OCI-LY1 (cell line): ENCODE results near the gene ADH1A.

Experiments
- H2AFZ ChIP-seq: fragments of 200-600 bp; sonication (generic), shearing (Covaris generic); 2 replicates; pipeline ENCODE4 v1.6.0; 2014; ENCODE audit warnings: antibody characterized with exemption, mild to moderate bottlenecking, low read length
- H3F3A ChIP-seq: fragments of 200-600 bp; sonication (generic), shearing (Covaris generic); 2 replicates; pipeline ENCODE4 v1.6.0; 2014; ENCODE audit warnings: mild to moderate bottlenecking, antibody characterized with exemption, low read length, moderate library complexity; ENCODE audit not compliant: insufficient read depth
- H3K27ac ChIP-seq: fragments of 200-600 bp; sonication (generic); 2 replicates; pipeline ENCODE4 v1.5.1; 2014; ENCODE audit warnings: low read length, mixed run types, mild to moderate bottlenecking, low read depth; ENCODE audit not compliant: poor library complexity, severe bottlenecking
- H3K27me3 ChIP-seq: fragments of 200-600 bp; sonication (generic); 2 replicates; pipeline ENCODE4 v1.6.0; 2014; ENCODE audit warnings: antibody characterized with exemption, mild to moderate bottlenecking, low read length, moderate library complexity; ENCODE audit not compliant: insufficient read depth
- H3K36me3 ChIP-seq: fragments of 200-600 bp; sonication (generic); 2 replicates; pipeline ENCODE4 v1.6.1; 2014; ENCODE audit warnings: mild to moderate bottlenecking, antibody characterized with exemption, low read length, moderate library complexity, mixed read lengths; ENCODE audit not compliant: insufficient read depth
- H3K4me1 ChIP-seq: fragments of 200-600 bp; sonication (generic); 2 replicates; pipeline ENCODE4 v1.5.1; 2014; ENCODE audit warnings: mild to moderate bottlenecking, low read length, moderate library complexity; ENCODE audit not compliant: insufficient read depth, severe bottlenecking
- H3K4me2 ChIP-seq: fragments of 200-600 bp; sonication (generic), shearing (Covaris generic); 2 replicates; pipeline ENCODE4 v1.6.1; 2014; ENCODE audit warnings: low read length
- H3K4me3 ChIP-seq: fragments of 200-600 bp; sonication (generic); 2 replicates; pipeline ENCODE4 v1.5.1; 2014; ENCODE audit warnings: low read length, low read depth, mild to moderate bottlenecking, mixed read lengths; ENCODE audit not compliant: poor library complexity, severe bottlenecking
- H3K79me2 ChIP-seq: fragments of 200-600 bp; shearing (Covaris generic); 2 replicates; pipeline ENCODE4 v1.6.1; 2016; ENCODE audit warnings: mixed run types, low read length, mixed read lengths; ENCODE audit not compliant: insufficient read depth
- H3K9ac ChIP-seq: fragments of 200-600 bp; sonication (generic), shearing (Covaris generic); 2 replicates; pipeline ENCODE4 v1.6.1; 2014; ENCODE audit warnings: mild to moderate bottlenecking, low read length, mixed read lengths
- H3K9me2 ChIP-seq: fragments of 200-600 bp; sonication (generic), shearing (Covaris generic); 2 replicates; pipeline ENCODE4 v1.6.1; 2014; ENCODE audit warnings: low read depth, mild to moderate bottlenecking, low read length, mixed read lengths
- H3K9me3 ChIP-seq: fragments of 200-600 bp; shearing (Covaris generic); 2 replicates; pipeline ENCODE4 v1.6.1; 2014; ENCODE audit warnings: low read length, mixed read lengths
- H4K20me1 ChIP-seq: fragments of 200-600 bp; sonication (generic), shearing (Covaris generic); 2 replicates; pipeline ENCODE4 v1.6.0; 2016; ENCODE audit warnings: mild to moderate bottlenecking, low read length; ENCODE audit not compliant: insufficient read depth
- EZH2 ChIP-seq: fragments of 200-600 bp; sonication (generic), shearing (Covaris generic); IDR thresholded peaks from 2 replicates; pipeline ENCODE4 v1.8.0; 2017; ENCODE audit warnings: borderline replicate concordance, mixed run types, mild to moderate bottlenecking, antibody characterized with exemption, low read length, moderate library complexity, mixed read lengths
- TF ChIP-seq, protein P1 (sequence below): fragments of 200-600 bp; sonication (generic), shearing (Covaris generic); IDR thresholded peaks from 2 replicates; pipeline ENCODE4 v1.5.1; 2017; ENCODE audit warnings: mild to moderate bottlenecking, antibody characterized with exemption, low read length, moderate library complexity, mixed read lengths

ADH1A gene

DNA sequence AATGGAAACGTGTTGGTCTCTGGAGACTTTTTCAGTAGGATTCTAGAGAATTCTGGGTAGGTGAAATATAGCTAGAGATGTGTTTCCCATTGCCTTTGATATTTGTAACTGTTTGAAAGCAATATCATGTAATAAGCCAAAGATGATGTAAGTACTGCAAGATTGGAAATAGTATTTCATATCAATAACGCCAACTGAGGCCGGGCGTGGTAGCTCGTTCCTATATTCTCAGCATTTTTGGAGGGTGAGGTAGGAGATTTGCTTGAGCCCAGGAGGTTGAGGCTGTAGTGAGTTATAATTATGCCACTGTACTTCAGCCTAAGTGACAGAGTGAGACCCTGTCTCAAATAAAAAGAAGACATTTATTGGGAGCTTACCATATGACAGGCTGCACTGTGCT is 9.5 kb downstream of the ADH1A start:
- TF ChIP-seq, protein P1, sequence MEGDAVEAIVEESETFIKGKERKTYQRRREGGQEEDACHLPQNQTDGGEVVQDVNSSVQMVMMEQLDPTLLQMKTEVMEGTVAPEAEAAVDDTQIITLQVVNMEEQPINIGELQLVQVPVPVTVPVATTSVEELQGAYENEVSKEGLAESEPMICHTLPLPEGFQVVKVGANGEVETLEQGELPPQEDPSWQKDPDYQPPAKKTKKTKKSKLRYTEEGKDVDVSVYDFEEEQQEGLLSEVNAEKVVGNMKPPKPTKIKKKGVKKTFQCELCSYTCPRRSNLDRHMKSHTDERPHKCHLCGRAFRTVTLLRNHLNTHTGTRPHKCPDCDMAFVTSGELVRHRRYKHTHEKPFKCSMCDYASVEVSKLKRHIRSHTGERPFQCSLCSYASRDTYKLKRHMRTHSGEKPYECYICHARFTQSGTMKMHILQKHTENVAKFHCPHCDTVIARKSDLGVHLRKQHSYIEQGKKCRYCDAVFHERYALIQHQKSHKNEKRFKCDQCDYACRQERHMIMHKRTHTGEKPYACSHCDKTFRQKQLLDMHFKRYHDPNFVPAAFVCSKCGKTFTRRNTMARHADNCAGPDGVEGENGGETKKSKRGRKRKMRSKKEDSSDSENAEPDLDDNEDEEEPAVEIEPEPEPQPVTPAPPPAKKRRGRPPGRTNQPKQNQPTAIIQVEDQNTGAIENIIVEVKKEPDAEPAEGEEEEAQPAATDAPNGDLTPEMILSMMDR: no peak
- TF ChIP-seq EZH2: no peak
- Histone ChIP-seq H3K27ac (no peak overlapping the region), H3K4me2 (no peak overlapping the region), H3K9me3 (no peaks in the 10 kb centered on the region), H3K79me2 (no peaks in the 10 kb centered on the region), H3K4me3 (no peak overlapping the region), H3K4me1 (no peaks in the 10 kb centered on the region), H3K9me2 (no peaks in the 10 kb centered on the region), H3K36me3 (no peaks in the 10 kb centered on the region), H4K20me1 (no peaks in the 10 kb centered on the region), H2AFZ (no peak overlapping the region), H3F3A (no peaks in the 10 kb centered on the region), H3K9ac (no peak overlapping the region), H3K27me3 (no peaks in the 10 kb centered on the region)

DNA sequence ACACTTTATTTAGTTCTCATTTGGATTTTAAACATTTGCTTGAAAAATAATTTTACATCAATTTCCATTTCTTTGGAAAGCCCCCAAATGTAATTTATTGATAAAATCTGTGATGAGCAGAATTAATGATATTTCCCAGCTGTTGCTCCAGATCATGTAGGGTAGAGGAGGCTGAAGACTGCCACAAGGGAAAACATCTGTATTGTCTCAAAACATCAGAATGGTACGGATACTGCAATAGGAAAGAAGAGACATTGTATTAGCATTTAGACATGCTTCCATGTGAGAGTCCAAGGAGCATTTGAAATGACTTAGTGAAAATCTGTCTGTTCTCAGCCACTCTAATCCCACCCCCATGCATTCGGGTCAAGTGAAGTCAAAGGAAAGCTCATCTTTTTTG is 14.4 kb downstream of the ADH1A start:
- Histone ChIP-seq H3K4me3 (no peak overlapping the region), H3K27ac (no peak overlapping the region), H3K36me3 (no peaks in the 10 kb centered on the region), H2AFZ (no peak overlapping the region), H3K79me2 (no peaks in the 10 kb centered on the region), H4K20me1 (no peaks in the 10 kb centered on the region), H3K4me2 (no peak overlapping the region), H3K27me3 (no peaks in the 10 kb centered on the region), H3K9ac (no peak overlapping the region), H3K9me2 (no peaks in the 10 kb centered on the region), H3K4me1 (no peaks in the 10 kb centered on the region), H3K9me3 (no peaks in the 10 kb centered on the region), H3F3A (no peaks in the 10 kb centered on the region)
- TF ChIP-seq EZH2: no peak
- TF ChIP-seq, protein P1: no peak

DNA sequence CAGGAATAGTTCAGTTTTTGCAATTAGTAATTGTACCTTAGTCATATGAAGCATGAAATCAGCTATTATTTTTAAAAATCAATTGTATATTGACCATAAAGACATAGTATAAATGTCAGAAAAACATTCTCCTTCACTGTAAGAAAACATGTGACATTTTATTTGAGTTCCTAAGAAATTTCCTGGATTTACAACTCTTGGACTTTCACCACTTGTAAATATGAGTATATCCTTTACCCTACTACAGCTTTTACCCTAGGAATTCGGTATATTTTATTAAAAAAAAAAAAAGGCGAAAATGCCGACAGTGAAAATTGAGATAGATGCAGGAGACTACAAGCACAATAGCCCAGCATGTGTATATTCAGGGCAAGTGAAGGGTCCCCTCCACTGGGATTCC is 14.9 kb downstream of the ADH1A start:
- no peak overlapping the region for H2AFZ ChIP-seq
- H3K4me3 ChIP-seq: no peak overlapping the region

More for the DNA sequence above, 14.9 kb downstream of the ADH1A start:
- Histone ChIP-seq H3K27me3 (no peaks in the 10 kb centered on the region), H3K9me2 (no peaks in the 10 kb centered on the region), H3K9ac (no peak overlapping the region), H3K79me2 (no peaks in the 10 kb centered on the region), H3F3A (no peaks in the 10 kb centered on the region), H3K27ac (no peak overlapping the region), H3K4me2 (no peak overlapping the region), H3K4me1 (no peaks in the 10 kb centered on the region), H3K9me3 (no peaks in the 10 kb centered on the region), H3K36me3 (no peaks in the 10 kb centered on the region), H4K20me1 (no peaks in the 10 kb centered on the region)
- TF ChIP-seq, protein P1: no peak
- TF ChIP-seq EZH2: no peak
